Measurements from ENCODE around the gene CAPN9. TPM values are rescaled to one million over a fixed set of nuclear protein-coding genes. Genes with fewer than 3 reads are reported as not detected.

CAPN9 gene
- total RNA-seq, 1 donor from 2014 or later = not detected

DNA sequence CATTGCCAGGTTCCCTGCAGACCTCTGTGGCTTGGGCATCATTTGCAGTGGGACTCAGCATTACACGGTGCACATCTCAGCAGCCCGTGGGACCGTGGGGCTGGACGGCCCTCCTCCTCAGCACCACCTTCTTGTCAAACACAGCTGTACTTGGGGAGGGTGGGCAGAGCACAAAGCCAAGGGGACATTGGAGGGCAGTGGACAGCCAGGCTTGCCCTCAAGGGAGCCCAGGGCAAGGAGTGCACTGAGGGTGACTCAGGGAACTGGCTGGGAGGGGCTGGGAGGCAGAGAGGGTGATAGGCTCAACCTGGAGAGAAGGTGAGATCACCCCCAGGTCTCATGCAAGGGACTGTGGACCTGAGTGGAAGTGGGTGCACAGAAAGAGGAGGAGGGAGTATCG, 3.4 kb downstream of the CAPN9 start:
- Mint-ChIP-seq H3K4me1 (ENCODE audit: unreplicated experiment) (peaks cover 28% of the 10 kb centered on the region), H3K4me3 (ENCODE audit: unreplicated experiment) (no peak overlapping the region), H3K36me3 (ENCODE audit: unreplicated experiment) (no peaks in the 10 kb centered on the region), H3K27ac (ENCODE audit: unreplicated experiment) (no peak overlapping the region), H3K9me3 (ENCODE audit: unreplicated experiment) (no peaks in the 10 kb centered on the region), H3K27me3 (ENCODE audit: unreplicated experiment) (no peaks in the 10 kb centered on the region)
- TF ChIP-seq CTCF (IDR thresholded peaks at IDR 0.05) = no peak
- no peak for DNase-seq (ENCODE audit: extremely low spot score, unreplicated experiment)

DNA sequence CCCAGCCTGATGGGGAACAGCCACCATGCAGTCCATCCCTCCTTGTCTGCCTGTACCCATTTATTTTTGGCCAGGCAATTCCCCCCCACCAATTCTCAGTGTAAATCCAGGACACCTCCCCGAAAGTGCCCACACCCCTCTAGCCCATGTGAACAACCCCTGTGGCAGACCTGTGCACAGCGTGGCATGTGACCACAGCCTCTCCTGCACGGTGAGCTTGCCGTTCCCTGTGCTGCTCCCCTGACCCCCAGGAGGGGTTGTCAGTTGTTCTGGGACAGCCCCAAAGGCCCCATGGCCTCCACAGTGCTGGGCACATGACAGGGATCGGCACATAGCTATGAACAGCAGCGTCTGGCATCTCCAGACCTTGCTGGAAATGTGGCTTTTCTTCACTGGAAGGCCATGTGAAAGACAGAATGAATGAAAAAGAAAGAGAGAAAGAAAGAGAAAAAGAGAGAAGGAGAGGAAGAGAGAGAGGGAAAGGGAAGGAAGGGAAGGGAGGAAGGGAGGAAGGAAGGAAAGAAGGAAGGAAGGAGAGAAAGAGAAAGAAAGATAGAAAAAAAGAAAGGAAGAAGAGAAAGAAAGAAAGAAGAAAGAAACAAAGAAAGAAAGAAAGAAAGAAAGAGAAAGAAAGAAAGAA, 3.9 kb downstream of the CAPN9 start:
- H3K4me3 Mint-ChIP-seq (ENCODE audit: unreplicated experiment) = no peak overlapping the region
- H3K27me3 Mint-ChIP-seq (ENCODE audit: unreplicated experiment) = no peaks in the 10 kb centered on the region
- peaks cover 28% of the 10 kb centered on the region for H3K4me1 Mint-ChIP-seq (ENCODE audit: unreplicated experiment)
- H3K36me3 Mint-ChIP-seq (ENCODE audit: unreplicated experiment) = no peaks in the 10 kb centered on the region
- TF ChIP-seq CTCF (IDR thresholded peaks at IDR 0.05) = no peak
- no peaks in the 10 kb centered on the region for H3K9me3 Mint-ChIP-seq (ENCODE audit: unreplicated experiment)
- H3K27ac Mint-ChIP-seq (ENCODE audit: unreplicated experiment) = no peak overlapping the region
- DNase-seq (ENCODE audit: extremely low spot score, unreplicated experiment) = no peak

DNA sequence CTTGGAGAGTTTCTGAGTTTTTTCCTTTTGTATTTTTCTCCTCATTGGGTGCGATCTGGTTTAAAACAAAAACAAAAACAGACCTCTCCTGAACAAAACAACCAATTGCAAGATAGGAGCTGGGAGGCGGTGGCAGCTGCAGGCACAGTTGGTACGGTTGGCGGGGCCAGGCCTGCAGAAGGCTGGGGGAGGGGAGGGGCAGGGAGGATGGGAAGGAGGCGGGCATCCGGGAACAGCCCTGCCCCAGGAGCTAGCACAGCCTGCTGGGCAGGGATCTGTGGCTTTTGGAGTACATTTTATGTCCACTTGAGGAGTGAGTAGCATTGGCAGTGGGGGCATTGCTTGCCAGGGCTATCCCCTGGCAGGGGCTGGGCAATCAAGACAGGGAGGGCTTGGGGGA, 5.2 kb downstream of the CAPN9 start:
- no peak for DNase-seq (ENCODE audit: extremely low spot score, unreplicated experiment)
- Mint-ChIP-seq H3K36me3 (ENCODE audit: unreplicated experiment) (no peaks in the 10 kb centered on the region), H3K9me3 (ENCODE audit: unreplicated experiment) (no peaks in the 10 kb centered on the region), H3K4me3 (ENCODE audit: unreplicated experiment) (no peak overlapping the region), H3K4me1 (ENCODE audit: unreplicated experiment) (peaks cover 28% of the 10 kb centered on the region), H3K27me3 (ENCODE audit: unreplicated experiment) (peaks cover 2% of the 10 kb centered on the region), H3K27ac (ENCODE audit: unreplicated experiment) (no peak overlapping the region)
- TF ChIP-seq CTCF (IDR thresholded peaks at IDR 0.05) = no peak

DNA sequence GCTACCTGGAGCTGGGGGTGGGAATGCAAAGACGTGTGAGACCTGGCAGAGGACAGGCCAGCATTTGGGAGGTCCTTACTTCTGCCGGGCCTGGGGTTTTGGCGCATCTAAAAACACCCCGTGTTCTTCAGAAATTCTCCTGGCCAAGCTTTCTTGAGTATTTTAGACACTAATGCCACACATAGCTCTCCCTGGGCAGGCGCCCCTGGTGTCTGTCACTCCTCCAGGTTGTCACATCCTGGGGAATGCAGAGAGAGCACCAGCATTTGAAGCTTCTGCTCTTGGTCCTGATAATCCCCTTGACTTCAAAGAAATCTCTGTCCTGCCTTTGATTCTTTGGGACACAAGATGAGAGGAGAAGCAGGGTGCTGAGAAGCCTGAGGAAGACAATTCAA, 6.0 kb downstream of the CAPN9 start:
- no peak for DNase-seq (ENCODE audit: extremely low spot score, unreplicated experiment)
- Mint-ChIP-seq H3K4me1 (ENCODE audit: unreplicated experiment) (peaks cover 28% of the 10 kb centered on the region), H3K27me3 (ENCODE audit: unreplicated experiment) (peaks cover 2% of the 10 kb centered on the region), H3K27ac (ENCODE audit: unreplicated experiment) (no peak overlapping the region), H3K36me3 (ENCODE audit: unreplicated experiment) (no peaks in the 10 kb centered on the region), H3K9me3 (ENCODE audit: unreplicated experiment) (no peaks in the 10 kb centered on the region), H3K4me3 (ENCODE audit: unreplicated experiment) (no peak overlapping the region)
- TF ChIP-seq CTCF (IDR thresholded peaks at IDR 0.05) = no peak

DNA sequence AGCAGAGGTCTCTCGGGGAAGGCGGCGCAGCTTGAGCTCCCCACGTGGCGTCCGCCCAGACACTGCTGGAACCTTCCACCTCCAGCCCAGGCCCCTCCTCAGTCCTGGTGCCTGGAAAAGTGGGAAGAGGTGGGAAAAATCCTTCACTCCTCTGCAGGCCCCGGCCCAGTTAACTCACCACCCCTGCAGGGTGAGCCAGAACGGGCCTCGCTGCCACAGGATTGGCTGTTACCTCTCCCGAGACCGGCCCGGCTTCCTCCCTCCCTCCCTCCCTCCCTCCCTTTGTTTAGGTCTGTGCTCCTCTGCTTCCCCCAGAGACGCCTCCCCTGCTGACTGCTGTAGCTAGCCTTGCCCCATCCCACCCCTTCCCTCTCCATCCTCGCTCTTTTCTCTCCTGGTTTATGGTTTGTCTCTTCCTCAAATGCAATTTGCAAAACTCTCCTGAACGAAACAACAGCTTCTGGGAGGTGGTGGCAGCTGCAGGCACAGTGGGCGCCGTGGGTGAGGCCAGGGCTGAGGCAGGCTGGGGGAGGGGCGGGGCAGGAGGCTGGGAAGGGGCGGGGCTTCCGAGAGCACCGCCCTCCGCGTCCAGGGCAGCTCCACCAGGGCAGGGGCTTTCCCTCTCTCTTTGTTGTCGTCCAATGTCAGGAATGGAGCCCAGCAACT, 6.5 kb downstream of the CAPN9 start:
- no peak for DNase-seq (ENCODE audit: extremely low spot score, unreplicated experiment)
- no peak overlapping the region for H3K27ac Mint-ChIP-seq (ENCODE audit: unreplicated experiment)
- no peaks in the 10 kb centered on the region for H3K9me3 Mint-ChIP-seq (ENCODE audit: unreplicated experiment)
- peaks cover 3% of the 10 kb centered on the region for H3K27me3 Mint-ChIP-seq (ENCODE audit: unreplicated experiment)
- peaks cover 28% of the 10 kb centered on the region for H3K4me1 Mint-ChIP-seq (ENCODE audit: unreplicated experiment)
- H3K36me3 Mint-ChIP-seq (ENCODE audit: unreplicated experiment) = peaks cover 2% of the 10 kb centered on the region
- no peak overlapping the region for H3K4me3 Mint-ChIP-seq (ENCODE audit: unreplicated experiment)
- no peak for TF ChIP-seq CTCF (IDR thresholded peaks at IDR 0.05)

Measured in osteocyte (in vitro differentiated cells).